Inflammatory macrophage treated with lipopolysaccharide for 4 hours (primary cell): ENCODE results near the gene MALL.
"Not testable (repeated sequence)": the region's sequence is repeated elsewhere in the genome, so short reads cannot be mapped to it uniquely, and the experiment has no call there.

Experiments used
- DNase-seq: peaks from one replicate; pipeline ENCODE4 v3.0.0-alpha.2; 2020

The MALL gene

GRCh38 chr2:110049769-110050168, 65.9 kb downstream of the MALL start:
- not testable (repeated sequence) for DNase-seq

DNA sequence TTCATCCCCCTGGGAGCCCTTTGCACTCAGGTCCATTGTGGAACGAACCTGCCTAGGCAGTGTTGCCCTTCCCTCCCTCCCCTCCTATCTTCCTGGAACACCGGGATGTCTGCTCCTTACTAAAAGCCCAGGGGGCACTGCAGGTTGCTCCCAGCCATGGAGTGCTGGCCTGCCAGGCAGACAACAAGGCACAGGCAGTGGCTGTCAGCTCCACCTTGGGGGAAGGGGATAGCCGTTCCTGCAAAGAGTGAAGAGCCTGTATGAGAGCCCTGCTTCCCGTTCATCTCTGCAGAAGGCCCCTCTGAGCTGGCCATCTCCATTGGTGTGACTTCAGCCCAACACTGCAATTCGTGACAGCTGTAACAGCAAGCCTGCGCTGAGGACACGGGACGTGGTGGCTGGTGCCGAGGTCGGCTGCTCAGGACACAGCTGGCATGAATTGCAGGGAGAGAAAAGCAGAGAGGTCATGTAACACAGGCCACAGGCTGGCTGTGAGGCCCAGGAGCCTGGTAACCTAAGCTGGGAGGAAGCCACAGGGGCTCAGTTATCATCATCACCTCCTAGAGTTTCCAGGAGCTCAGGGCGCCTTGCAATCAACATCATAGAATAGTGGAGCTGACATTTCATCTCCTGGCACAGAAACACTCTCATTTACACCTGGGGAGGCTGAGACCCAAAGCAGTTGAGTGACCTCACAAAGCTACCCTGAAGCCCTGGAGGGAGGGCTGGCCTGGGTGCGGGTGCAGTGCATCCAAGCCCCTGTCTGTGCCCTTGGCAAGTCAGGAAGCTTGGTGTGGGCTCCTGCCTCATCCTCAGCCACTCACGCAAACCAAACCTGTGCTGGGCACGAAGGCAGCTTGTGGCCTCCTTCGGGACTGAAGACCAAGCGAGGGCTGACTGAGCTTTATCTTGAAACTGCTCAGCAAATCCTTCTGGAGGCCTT, 67.1 kb downstream of the MALL start:
- not testable (repeated sequence) for DNase-seq

- DNase-seq: not testable (repeated sequence)
Measured at GRCh38 chr2:110047225-110047624, 68.4 kb downstream of the MALL start.

DNA sequence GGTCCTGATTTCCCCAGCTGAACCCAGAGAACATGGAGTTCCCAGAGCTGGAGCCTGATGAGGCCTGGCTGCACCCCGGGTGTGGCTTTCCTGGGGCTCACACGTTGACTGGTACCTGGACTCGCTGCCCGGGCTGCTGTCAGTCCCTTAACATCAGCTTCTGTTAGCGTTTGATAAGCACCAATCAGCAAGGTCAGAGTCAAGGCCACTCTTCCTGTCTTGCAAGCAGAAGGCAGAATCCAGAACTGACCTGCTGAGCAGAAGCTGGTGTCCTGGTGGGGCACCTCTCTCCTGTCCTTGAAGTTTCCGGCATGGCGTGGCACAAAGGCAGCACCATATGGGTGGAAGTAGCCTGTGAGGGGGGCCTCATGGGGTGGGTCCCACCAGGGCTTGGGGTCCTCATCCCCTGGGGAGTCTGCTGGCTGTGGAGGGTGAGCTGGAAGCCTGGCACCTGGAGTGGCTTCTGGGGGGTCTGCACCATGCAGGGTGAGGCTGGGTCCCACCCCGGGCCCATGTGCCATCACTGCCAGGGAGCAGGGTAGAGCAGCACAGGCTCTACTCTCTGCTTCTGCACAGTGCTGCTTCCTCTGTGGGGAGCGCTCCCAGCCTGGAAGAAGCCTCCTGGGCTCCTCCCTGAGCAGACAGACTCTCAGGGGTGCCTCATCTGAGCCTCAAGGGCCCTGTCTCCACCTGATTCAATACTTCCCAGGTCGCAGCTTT, 73.5 kb downstream of the MALL start:
- not testable (repeated sequence) for DNase-seq

DNA sequence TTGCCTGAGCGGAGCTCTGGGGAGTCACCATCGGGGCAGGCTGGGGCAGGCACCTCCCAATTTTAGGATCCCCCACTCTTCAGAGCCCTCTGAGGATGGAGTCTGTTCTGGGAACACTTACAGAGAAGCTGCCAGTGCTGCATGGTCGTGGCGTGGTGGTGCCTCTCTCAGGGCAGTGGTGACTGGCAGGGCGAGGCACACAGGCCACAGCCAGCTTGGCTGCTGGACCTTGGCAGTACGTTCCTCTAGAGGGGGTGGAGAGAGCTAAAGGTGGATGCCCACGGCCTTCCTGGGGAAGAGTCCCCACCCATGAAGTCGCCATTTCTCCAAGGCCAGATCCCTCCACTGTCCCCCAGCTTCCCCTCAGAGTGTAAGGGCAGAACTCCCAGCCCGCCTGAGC, 78.3 kb downstream of the MALL start:
- not testable (repeated sequence) for DNase-seq

GRCh38 chr2:110035384-110035783, 80.2 kb downstream of the MALL start:
- not testable (repeated sequence) for DNase-seq

- DNase-seq: not testable (repeated sequence)
Measured at GRCh38 chr2:110034935-110035334, 80.7 kb downstream of the MALL start.
